Measurements from ENCODE around the gene MGAT5.

Gene MGAT5

GRCh38 chr2:134231965-134232340, 21.9 kb upstream of the MGAT5 start:
- no peak for DNase-seq (ENCODE audit: low read depth, low spot score)

GRCh38 chr2:134232461-134232860, 21.4 kb upstream of the MGAT5 start:
- no peak for DNase-seq (ENCODE audit: low read depth, low spot score)

- no peak for DNase-seq (ENCODE audit: low read depth, low spot score)
Observed at GRCh38 chr2:134232868-134233727, 20.8 kb upstream of the MGAT5 start.

GRCh38 chr2:134233728-134234136, 20.1 kb upstream of the MGAT5 start:
- DNase-seq (ENCODE audit: low read depth, low spot score): no peak

GRCh38 chr2:134234535-134234934, 19.3 kb upstream of the MGAT5 start:
- no peak for DNase-seq (ENCODE audit: low read depth, low spot score)

GRCh38 chr2:134235510-134236144, 18.2 kb upstream of the MGAT5 start:
- no peak for DNase-seq (ENCODE audit: low read depth, low spot score)

- no peak for DNase-seq (ENCODE audit: low read depth, low spot score)
Observed at GRCh38 chr2:134238371-134238770, 15.5 kb upstream of the MGAT5 start.

- no peak for DNase-seq (ENCODE audit: low read depth, low spot score)
Observed at GRCh38 chr2:134240061-134240460, 13.8 kb upstream of the MGAT5 start.

- no peak for DNase-seq (ENCODE audit: low read depth, low spot score)
Observed at GRCh38 chr2:134241911-134242310, 12.0 kb upstream of the MGAT5 start.

- DNase-seq (ENCODE audit: low read depth, low spot score): no peak
Observed at GRCh38 chr2:134243244-134243643, 10.6 kb upstream of the MGAT5 start.

GRCh38 chr2:134244086-134244485, 9.8 kb upstream of the MGAT5 start:
- DNase-seq (ENCODE audit: low read depth, low spot score): no peak

- DNase-seq (ENCODE audit: low read depth, low spot score): no peak
Observed at GRCh38 chr2:134244587-134244986, 9.3 kb upstream of the MGAT5 start.

GRCh38 chr2:134245340-134245984, 8.4 kb upstream of the MGAT5 start:
- peak; percentile 61 for DNase-seq (ENCODE audit: low read depth, low spot score)

- no peak for DNase-seq (ENCODE audit: low read depth, low spot score)
Observed at GRCh38 chr2:134246154-134246874, 7.6 kb upstream of the MGAT5 start.

GRCh38 chr2:134247679-134248078, 6.2 kb upstream of the MGAT5 start:
- DNase-seq (ENCODE audit: low read depth, low spot score): no peak

GRCh38 chr2:134248913-134249312, 5.0 kb upstream of the MGAT5 start:
- no peak for DNase-seq (ENCODE audit: low read depth, low spot score)

- no peak for DNase-seq (ENCODE audit: low read depth, low spot score)
Observed at GRCh38 chr2:134249755-134250154, 4.1 kb upstream of the MGAT5 start.

- DNase-seq (ENCODE audit: low read depth, low spot score): no peak
Observed at GRCh38 chr2:134250840-134251461, 2.9 kb upstream of the MGAT5 start.

- no peak for DNase-seq (ENCODE audit: low read depth, low spot score)
Observed at GRCh38 chr2:134252092-134252750, 1.7 kb upstream of the MGAT5 start.

GRCh38 chr2:134253117-134253704, 661 bp upstream of the MGAT5 start:
- DNase-seq (ENCODE audit: low read depth, low spot score): no peak

- DNase-seq (ENCODE audit: low read depth, low spot score): no peak
Observed at GRCh38 chr2:134254824-134255223, 952 bp downstream of the MGAT5 start.

Measured in activated CD4-positive, CD25-positive, alpha-beta regulatory T cell treated with anti-CD3 and anti-CD28 coated beads, Interleukin-2, amount 50 U/mL, for 16 hours (primary cell).